DND-41 (cell line): ENCODE measurements around the gene RBMS3.

Experiments used
- ATAC-seq: fragments of 200-7000 bp; cut with Tn5 transposase; 3 replicates; pipeline ENCODE4 v1.9.1; 2021; ENCODE audit warnings: low read depth; ENCODE audit not compliant: insufficient read depth
- DNase-seq: peaks from one replicate; pipeline ENCODE4 v3.0.0-alpha.2; 2020
- H2AFZ ChIP-seq: 2 replicates; pipeline ENCODE4 v1.6.0; 2012; ENCODE audit warnings: low read depth, low read length
- H3K27ac ChIP-seq: 2 replicates; pipeline ENCODE4 v1.5.1; 2012; ENCODE audit warnings: low read length, inconsistent platforms
- H3K27me3 ChIP-seq: fragments of 200-600 bp; sonication (generic); 2 replicates; pipeline ENCODE4 v1.6.0; 2012; ENCODE audit warnings: low read length, mild to moderate bottlenecking, inconsistent platforms; ENCODE audit not compliant: insufficient read depth, poor library complexity
- H3K36me3 ChIP-seq: 2 replicates; pipeline ENCODE4 v1.5.1; 2012; ENCODE audit warnings: low read length, inconsistent platforms; ENCODE audit not compliant: insufficient read depth
- H3K4me1 ChIP-seq: 2 replicates; pipeline ENCODE4 v1.5.1; 2012; ENCODE audit warnings: mild to moderate bottlenecking, low read length; ENCODE audit not compliant: insufficient read depth
- H3K4me2 ChIP-seq: 2 replicates; pipeline ENCODE4 v1.6.0; 2012; ENCODE audit warnings: mild to moderate bottlenecking, moderate library complexity, low read length, inconsistent platforms; ENCODE audit not compliant: insufficient read depth
- H3K4me3 ChIP-seq, 2 experiments: fragments of 200-600 bp in 1 of 2; shearing (Covaris generic) in 1 of 2; 2 replicates each; pipeline ENCODE4 v1.5.1; 2012 to 2016; ENCODE audit warnings: inconsistent platforms in 2 of 2, low read length in 2 of 2, mild to moderate bottlenecking in 2 of 2, low read depth in 1 of 2, moderate library complexity in 1 of 2
- H3K79me2 ChIP-seq: 2 replicates; pipeline ENCODE4 v1.6.0; 2012; ENCODE audit warnings: low read length, inconsistent platforms; ENCODE audit not compliant: insufficient read depth
- H3K9ac ChIP-seq: 2 replicates; pipeline ENCODE4 v1.6.0; 2012; ENCODE audit warnings: low read depth, mild to moderate bottlenecking, inconsistent platforms, low read length, moderate library complexity
- H3K9me3 ChIP-seq: 2 replicates; pipeline ENCODE4 v1.5.1; 2012; ENCODE audit warnings: low read length, moderate library complexity, mild to moderate bottlenecking, inconsistent platforms; ENCODE audit not compliant: insufficient read depth, severe bottlenecking
- H4K20me1 ChIP-seq: 2 replicates; pipeline ENCODE4 v1.6.0; 2012; ENCODE audit warnings: low read length; ENCODE audit not compliant: insufficient read depth
- CTCF ChIP-seq: IDR thresholded peaks from 2 replicates; pipeline ENCODE4 v1.5.1; 2012; ENCODE audit warnings: borderline replicate concordance, low read length, moderate library complexity, mild to moderate bottlenecking; ENCODE audit not compliant: poor library complexity, severe bottlenecking; ENCODE audit errors: extremely low read depth
- EZH2 ChIP-seq: IDR thresholded peaks from 3 replicates; pipeline ENCODE4 v1.6.1; 2012; ENCODE audit warnings: borderline replicate concordance, low read depth, mild to moderate bottlenecking, moderate library complexity, low read length, inconsistent platforms; ENCODE audit not compliant: severe bottlenecking

The RBMS3 gene

GRCh38 chr3:29486917-29487316 is 206.0 kb downstream of the RBMS3 start:
- Histone ChIP-seq H4K20me1 (no peaks in the 10 kb centered on the region), H2AFZ (no peak overlapping the region), H3K9ac (no peak overlapping the region), H3K27me3 (no peaks in the 10 kb centered on the region), H3K4me1 (no peaks in the 10 kb centered on the region), H3K4me2 (no peak overlapping the region), H3K9me3 (no peaks in the 10 kb centered on the region), H3K36me3 (no peaks in the 10 kb centered on the region), H3K27ac (no peak overlapping the region), H3K4me3 (no peak overlapping the region), H3K79me2 (no peaks in the 10 kb centered on the region)
- no peak for DNase-seq
- no peak for ATAC-seq
- TF ChIP-seq CTCF (no peak), EZH2 (no peak)

GRCh38 chr3:29488922-29489321 is 208.1 kb downstream of the RBMS3 start:
- no peaks in the 10 kb centered on the region for H3K27me3 ChIP-seq
- H3K9me3 ChIP-seq, result no peaks in the 10 kb centered on the region
- H3K27ac ChIP-seq, result no peak overlapping the region
- no peak overlapping the region for H3K9ac ChIP-seq
- H3K79me2 ChIP-seq, result no peaks in the 10 kb centered on the region
- DNase-seq, result no peak
- H3K4me3 ChIP-seq, result no peak overlapping the region
- H3K4me2 ChIP-seq, result no peak overlapping the region
- no peaks in the 10 kb centered on the region for H3K4me1 ChIP-seq
- H3K36me3 ChIP-seq, result no peaks in the 10 kb centered on the region
- no peak for ATAC-seq
- TF ChIP-seq CTCF, result no peak
- no peak for TF ChIP-seq EZH2
- H4K20me1 ChIP-seq, result no peaks in the 10 kb centered on the region
- H2AFZ ChIP-seq, result no peak overlapping the region

GRCh38 chr3:29493109-29493508 is 212.2 kb downstream of the RBMS3 start:
- no peaks in the 10 kb centered on the region for H3K9me3 ChIP-seq
- no peaks in the 10 kb centered on the region for H3K27me3 ChIP-seq
- H3K4me1 ChIP-seq, result no peaks in the 10 kb centered on the region
- no peaks in the 10 kb centered on the region for H3K36me3 ChIP-seq
- no peak overlapping the region for H3K27ac ChIP-seq
- no peak overlapping the region for H3K4me3 ChIP-seq
- H3K4me2 ChIP-seq, result no peak overlapping the region
- no peak overlapping the region for H2AFZ ChIP-seq
- no peak for ATAC-seq
- H3K79me2 ChIP-seq, result no peaks in the 10 kb centered on the region
- no peak for TF ChIP-seq CTCF
- no peak for TF ChIP-seq EZH2
- DNase-seq, result no peak
- H3K9ac ChIP-seq, result no peak overlapping the region
- H4K20me1 ChIP-seq, result no peaks in the 10 kb centered on the region
